CD4-positive, alpha-beta T cell treated with Interleukin-15 for 4 hours (primary cell): ENCODE data around the gene MTA1.
A peak's percentile ranks its signal among the peaks of the same experiment; 100 is the strongest.

Source experiments
- DNase-seq: peaks from one replicate; pipeline ENCODE4 v3.0.0-alpha.2; 2020; ENCODE audit warnings: low spot score

MTA1 gene

DNA sequence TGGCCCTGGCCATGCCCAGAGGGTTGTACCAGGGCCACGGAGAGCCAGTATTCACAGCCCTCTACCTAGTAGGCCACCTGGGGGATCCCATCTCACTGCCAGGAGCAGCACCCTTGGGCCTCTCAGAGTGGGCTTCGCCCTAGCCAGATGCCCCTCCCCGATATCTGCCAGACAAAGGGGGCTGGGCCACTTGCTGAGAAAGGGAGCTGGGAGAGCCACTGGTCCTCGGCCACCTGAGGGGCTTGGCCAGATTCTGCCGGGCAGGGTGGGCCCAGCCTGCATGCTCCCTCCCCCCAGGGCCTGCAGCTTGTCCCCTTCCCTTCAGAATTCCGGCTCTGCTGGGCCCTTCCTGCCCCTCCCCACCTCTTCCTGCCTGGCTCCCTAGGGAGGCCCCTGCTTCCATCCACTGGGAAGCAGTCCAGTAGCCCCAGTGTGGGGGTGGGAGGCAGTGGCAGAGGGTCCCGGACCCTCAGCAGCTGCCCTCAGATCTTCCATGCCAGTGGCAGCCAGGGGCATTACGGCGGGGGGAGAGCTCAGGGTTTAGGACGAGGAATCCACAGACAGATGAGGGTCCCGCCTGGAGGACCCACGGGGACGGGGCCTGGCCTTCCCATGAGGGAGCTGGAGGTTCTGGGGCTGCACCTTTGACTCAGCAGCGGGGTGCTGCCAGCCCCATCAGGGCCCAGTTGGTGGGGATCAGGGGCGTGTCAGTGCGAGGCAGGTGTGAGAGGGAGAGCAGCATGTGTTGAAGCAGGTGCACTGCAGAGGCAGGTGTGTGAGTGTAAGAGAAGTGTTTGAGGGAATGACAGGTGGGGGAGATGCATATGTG is 57.4 kb downstream of the MTA1 start:
- DNase-seq: no peak

DNA sequence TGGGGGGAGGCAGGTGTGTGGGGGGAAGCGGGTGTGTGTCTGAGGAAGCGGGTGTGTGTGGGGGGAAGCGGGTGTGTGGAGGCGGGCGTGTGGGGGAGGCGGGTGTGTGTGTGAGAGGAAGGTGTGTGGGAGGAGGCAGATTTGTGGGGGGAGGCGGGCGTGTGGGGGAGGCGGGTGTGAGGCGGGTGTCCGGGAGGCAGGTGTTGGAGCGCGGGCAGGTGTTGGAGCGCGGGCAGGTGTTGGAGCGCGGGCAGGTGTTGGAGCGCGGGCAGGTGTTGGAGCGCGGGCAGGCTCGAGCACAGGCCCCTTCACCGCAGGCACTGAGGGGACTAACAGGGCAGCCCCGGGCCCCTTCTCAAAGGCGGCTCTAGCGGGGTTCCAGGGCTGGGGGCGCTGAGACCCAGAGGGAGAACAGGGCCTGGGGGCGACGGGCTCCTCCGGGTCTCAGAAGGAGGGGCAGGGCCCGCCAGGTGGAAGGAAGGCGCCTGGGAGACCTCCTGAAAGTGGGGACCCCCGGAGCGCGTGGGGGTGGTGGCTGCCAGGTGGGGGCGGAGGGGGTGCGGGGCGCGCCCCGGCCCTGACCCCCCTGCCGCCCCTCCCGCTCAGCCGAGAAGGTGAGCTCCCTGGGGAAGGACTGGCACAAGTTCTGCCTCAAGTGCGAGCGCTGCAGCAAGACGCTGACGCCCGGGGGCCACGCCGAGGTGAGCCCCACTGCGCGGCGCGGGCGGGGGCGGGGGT is 58.2 kb downstream of the MTA1 start:
- DNase-seq: peak; percentile 74

DNA sequence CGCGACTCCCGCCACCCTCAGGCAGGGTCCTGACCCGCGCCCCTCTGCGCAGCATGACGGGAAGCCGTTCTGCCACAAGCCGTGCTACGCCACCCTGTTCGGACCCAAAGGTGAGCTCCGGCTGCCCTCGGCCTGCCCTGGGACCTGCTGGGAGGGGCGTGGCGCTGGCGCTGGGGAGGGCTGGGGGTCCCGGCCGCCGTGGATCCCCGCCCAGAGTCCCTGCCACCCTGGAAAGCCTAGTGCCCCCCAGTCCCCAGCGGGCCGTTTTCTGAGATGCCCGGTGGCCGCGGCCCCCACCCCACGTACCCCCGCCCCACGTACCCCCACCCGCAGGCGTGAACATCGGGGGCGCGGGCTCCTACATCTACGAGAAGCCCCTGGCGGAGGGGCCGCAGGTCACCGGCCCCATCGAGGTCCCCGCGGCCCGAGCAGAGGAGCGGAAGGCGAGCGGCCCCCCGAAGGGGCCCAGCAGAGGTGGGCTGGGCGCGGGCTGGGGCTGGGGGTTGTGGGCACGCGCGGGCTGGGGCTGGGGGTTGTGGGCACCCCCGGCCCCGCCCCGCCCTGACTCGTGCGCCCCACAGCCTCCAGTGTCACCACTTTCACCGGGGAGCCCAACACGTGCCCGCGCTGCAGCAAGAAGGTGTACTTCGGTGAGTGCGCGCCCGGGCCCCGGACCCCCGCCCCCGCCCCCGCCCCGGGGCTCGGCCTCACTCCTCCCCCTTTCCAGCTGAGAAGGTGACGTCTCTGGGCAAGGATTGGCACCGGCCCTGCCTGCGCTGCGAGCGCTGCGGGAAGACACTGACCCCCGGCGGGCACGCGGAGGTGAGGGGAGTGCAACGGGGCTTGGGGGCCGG is 59.0 kb downstream of the MTA1 start:
- DNase-seq: peak; percentile 39

DNA sequence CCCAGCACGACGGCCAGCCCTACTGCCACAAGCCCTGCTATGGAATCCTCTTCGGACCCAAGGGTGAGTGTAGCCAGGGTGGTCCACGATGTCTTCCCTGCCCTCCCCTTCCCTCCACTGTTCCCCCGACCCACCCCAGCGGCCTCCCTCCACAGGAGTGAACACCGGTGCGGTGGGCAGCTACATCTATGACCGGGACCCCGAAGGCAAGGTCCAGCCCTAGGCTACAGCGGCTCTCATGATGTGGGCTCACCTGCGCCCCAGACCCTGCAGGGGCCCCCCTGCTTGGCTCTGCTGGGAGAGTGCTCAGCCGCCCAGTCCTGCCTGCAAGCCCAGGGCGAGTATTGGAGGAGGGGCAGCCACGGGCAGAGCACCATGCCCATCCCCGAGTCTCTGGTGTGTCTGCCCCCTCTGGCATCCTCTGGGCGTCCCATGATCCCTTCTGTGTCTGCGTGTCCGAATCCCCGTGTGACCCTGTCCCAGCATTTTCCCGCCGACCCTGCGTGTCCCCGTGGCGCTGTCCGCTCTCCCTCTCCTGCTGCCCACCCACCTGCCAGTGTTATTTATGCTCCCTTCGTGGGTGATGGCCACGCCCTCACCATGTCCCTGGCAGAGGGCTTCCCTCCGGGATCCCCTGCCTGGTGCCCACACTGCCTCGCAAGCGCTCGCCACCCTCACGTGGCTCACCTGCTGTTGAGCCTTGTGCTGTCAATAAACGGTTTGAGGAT is 60.0 kb downstream of the MTA1 start:
- DNase-seq: peak; percentile 12

DNA sequence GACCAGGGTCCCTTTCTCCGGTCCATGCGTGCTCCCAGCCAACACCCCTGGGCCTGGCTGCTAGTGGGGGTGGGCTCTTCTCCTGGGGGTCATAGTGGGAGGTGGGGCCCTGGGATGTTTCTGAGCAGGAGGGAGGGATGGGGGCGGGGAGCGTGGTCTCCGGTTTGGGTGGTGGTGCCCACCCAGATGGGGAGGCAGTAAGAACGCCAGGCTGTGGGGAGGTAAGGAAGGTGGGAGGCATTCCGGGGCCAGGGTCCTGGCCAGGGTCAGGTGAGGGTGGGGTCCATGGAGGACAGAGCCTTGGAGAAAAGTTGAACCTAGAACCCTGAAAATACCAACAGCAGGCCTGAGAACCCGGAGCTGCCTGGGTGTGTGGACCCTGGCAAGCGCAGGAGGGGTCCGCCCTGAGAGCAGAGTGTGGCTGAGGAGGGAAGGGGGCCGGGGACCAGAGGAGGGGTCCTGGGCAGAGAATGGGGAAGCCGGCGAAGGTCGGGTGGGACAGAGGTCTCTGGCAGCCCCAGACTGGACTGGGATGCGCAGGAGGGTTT is 60.6 kb downstream of the MTA1 start:
- no peak for DNase-seq

DNA sequence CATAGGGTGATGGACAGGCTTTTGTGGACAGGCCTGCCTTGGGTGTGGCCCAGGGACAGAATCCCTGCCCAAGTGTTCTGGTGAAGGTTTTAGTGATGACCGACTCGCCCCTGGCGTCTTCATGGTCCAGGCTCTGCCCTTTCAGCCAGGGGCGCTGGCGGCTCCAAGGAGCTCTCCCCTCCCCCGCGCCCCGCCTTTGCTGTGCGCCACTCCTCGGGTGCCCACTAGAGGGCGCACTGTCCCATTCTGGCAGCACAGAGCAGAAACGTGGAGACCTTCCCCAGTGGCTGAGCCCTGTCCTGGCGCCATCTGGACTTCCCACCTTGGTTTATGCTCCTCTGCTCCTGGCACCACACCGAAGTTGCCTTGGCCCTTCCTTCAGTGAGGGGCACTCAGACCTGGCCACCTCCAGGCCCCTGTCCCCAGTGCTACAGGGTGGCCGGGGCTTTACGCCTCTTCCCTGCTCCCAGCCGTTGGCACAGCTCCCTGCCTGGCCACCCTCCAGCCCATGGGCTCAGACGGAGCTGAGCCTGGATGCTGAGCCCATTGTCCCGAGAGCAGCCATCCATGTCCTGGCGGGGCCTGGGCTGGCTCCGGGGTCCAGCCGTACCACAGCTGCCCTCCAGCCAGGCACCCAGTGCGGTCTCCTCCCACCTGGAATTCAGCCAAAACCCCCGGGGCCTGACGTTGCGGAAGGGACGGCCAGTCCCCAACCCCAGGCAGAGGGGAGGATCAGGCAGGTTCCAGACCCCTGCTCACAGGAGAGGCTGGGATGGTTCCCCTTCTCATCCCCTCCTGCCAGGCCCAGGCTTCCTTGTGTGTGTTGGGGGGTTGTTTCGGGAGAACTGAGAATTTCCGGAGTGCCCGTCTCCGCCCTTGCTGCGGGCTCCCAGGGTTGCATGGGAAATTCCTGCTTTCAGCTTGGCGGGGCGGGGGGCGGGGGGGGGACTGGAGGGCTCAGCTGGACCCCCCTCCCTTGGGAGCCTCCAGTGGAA is 61.5 kb downstream of the MTA1 start:
- DNase-seq: peak; percentile 94

DNA sequence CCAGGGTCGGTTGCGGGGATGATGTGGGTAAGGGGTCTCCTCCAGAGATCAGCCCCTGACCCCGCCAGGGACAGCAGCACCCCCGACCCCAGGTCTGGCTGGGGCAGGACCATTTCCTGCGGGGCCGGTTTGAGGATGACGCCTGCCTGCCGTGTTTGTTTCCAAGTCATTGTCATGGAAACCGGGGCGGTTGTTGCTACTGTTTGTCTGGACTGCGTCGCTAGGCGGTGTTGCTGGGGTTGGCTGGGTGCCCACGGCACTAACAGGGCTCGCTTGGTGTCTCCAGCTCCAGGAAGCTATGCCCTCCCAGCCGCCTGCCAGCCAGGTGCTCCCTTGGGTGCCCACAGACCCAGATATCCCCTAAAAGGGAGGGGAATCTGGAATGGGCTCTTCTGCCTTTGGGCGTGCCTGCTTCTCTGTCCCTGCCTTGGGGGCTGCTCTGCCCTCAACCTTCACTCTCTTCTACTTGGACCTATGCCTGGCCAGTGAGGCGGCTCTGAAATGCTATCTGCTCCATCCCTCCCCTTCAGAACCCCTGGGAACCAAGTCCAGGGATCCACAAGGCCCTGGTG is 62.3 kb downstream of the MTA1 start:
- DNase-seq: peak; percentile 98

DNA sequence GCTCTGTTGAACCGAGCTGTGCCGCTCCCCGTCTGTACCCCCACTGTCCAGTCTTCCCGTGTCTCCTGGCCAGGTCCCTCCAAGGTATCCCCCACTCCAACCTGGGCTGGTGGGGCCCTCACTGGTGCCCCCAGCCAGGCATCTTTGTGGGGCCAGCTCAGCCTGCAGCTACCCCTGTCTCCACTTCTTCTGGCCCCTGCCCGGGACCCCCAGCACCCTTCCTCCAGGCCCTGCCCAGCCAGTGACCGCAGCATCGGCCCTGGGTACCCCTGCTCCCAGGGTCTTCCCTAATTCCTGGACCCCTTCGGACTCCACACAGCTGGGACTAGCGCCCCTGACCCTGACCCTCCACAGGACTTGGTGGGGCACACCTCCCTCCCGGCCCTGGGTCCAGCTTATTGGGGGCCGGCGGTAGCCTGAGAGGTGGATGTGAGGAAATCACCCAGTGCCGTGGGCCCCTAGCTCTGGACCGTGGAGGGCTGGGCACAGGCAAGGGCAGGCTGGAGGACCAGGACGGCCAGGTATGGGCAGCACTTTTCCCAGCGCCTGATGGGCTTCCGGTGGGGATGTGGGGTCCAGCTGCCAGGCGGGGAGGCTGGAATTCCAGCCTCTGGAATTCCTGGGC is 63.0 kb downstream of the MTA1 start:
- DNase-seq: no peak

DNA sequence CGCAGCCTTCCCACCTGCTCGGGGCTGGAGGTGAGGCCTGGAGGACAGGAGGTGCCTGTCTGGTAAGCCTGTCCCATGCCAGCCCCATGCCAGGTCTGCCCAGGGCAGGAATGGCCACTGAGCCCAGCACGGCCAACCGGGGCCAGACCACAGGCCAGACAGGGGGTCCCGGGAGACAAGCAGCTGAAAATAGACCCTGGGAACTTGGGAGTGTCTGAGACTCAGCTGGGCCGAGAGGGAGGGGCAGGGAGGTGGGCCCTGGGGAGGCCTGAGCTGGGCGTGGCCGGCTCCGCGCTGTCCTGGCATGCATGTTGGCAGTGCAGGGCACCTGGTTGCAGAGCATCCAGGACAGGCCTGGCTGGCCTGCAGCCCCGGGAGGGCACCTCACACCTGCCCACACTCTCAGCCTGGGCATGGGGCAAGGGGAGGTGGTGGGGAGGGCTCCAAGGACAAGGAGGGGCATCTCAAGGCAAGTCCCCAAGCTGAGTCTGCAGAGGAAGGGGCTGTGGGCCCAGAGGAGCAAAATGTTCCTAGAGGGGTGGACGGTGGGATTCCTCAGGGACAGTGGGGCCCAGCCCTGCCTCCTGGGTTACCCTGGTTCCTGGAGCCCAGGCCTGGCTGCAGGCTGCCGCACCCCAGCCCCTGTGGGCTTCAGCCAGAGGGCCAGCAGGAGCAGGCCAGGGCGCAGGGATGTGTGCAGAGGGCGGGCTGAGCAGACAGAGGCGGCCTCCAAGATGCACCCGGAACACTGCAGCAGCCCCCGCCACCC is 63.9 kb downstream of the MTA1 start:
- DNase-seq: no peak

DNA sequence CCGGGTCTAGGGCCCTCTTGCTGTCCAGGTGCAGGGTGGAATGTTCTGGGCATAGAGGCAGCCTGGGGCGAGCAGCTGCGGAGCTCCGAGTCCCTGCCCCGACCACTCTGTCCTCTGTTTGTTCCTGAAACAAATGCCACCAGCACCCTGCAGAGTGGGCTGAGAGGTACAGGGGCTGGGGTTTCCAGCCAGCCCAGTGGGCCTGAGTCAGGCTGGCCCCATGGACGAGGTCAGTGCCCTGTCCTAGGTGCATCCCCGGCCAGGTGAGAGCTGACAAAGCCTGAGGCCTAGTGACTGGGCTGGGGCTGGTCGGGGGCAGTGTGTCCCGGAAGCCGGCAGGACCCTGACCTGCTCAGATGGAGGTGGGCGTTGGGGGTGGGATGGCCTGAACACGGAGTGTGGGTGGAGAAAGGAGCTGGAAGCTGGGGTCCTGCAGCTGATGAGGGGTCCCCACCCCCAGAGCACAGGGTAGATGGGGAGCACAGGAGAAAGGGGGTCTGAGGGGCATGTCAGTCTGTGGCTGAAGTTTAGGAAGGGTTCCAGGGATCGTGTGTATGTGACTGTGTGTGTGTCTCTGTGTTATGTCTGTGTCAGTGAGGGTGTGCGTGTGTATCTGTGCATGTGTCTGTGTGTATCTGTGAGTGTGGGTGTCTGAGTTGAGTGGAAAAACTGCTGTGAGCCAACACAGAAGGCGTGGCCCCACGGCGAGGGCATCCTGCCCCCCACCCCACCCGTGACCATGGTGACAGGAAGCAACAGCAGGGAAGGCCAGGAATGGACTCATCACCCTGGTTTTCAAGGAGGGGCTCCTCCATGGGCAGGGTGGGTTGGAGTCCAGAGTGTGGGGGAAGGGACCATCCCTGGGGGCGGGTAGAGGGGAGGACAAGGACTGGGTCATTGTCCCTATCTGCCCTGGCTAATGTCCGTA is 64.7 kb downstream of the MTA1 start:
- peak; percentile 87 for DNase-seq

DNA sequence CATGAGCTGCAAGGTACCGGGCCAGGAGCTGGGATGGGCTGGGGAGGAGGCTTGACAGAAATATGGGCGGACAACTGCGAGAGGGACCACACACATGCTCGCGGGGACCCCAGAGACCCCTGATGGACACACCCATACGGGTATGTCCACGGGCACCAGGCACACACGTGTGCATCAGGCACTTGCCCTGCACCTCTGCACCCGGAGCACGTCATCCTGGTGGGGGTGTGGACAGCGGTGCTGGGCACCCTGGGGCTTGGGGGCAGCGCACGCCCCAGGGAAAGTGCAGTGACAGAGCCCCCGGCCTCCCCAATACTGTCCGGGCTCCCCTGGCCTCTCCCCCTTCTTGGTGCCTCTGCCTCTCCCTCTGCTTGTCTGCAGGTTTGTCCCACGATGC is 65.4 kb downstream of the MTA1 start:
- no peak for DNase-seq

DNA sequence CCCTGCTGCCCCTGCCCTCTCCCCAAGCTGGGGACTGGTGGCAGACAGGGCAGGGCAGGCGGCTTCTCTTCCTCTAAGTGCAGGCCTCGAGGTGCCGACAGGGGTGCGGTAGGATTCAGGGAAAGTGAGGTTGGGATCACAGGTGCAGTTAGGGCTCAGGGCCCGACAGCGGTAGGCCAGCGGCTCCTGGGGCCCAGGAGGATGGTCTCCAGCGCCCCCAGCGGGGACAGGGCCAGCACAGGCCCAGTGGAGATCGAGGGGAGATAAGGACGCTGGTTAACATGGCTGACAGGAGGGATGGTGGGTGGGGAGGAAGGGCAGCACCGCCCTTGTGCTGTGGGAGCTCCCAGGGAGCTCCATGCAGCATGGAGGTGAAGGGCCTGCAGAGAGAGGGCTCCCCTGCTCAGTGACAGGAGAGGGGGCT is 66.1 kb downstream of the MTA1 start:
- peak; percentile 78 for DNase-seq

DNA sequence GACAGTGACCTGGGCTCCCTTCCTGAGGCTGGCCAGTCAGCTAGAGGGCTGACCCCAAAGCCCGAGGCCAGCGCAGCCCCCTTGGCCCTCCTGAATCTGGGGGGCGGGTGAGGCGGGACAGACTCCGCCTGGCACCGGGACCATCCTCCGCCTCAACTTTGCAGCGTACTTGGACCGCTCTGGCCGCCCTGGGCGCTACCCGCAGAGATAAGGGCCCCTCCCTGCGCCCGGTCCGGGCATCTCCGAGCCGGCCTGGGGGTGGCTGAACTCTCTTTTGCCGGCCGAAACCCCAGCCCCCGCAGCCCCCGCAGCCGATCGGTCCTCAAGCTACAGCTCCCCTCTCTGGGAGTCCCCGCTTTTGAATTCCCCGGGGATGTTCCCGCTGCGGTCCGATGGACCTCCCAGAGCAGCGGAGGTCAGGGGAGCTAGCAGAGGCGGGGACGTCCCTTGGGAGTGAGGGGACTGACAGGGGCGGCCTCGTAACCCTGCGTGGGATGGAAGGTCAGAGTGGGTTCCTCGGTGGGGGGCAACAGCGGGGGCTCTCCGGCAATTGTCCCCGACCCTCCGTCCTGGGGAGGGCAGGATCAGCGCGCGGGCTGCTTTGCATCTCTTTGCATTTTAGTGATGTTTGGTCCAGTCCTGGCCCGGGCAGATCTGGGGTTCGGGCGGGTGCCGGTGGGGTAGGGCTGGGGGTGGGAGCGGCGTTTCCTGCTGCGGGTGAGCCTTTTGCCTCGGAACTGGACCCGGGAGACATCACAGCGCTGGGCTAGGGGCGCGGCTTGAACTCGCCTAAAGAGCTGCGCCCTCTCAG is 66.7 kb downstream of the MTA1 start, which contains the start of gene CRIP1:
Gene CRIP1 (plus strand): TSS at position 724 of the 811 bp plus-strand sequence. CDS start 374 bp downstream, outside the sequence.
- no peak for DNase-seq

DNA sequence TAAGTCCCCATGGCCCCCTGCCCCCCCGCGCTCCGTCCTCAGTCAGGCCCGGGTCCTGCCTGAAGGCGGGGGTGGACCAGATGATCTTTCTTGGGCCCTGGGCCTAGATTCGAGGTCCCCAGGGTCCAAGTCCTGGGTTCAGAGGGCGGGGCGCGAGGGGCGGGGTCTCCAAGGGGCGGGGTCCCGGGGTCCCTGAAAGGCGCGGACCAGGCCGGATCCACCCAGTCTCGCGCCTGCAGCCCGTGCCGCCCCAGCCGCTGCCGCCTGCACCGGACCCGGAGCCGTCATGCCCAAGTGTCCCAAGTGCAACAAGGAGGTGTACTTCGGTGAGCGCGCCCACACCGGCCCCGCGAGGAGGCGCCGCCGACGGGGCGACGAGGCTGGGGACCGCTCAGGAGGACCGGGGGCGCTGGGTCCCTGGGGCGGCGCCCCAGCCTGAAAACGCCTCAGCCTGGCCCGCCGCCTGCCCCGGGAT is 67.4 kb downstream of the MTA1 start:
- peak; percentile 89 for DNase-seq

DNA sequence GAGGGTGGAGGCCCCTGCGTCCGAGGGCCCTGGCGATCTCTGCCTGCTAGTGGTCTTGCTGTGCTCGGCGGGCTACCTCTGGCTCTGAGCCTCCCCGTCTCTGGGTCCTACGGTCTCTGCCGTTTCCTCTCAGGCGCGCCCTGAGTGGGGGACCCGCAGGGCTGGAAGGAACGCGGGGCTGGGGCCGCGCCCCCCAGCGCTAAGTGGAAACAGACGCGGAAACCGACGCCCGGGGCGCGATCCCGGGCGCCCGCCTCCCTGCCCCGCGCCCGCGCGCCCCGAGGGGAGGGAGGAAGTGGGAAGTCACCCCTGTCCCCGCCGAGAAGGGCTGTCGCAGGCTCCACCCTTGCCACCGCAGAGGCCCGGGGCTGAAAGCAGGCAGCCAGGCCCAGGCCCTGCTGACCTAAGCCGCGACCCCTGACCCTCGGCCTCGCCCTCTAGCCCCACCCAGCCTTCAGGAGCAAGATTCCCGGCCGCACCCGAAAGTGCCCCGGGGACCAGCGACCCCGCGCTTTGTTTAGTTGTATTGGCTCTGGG is 67.9 kb downstream of the MTA1 start:
- DNase-seq: peak; percentile 77
